ENCODE results near the gene PSMD13. TPM values are rescaled to one million over a fixed set of nuclear protein-coding genes. Genes with fewer than 3 reads are reported as not detected.

The PSMD13 gene
- polyA plus RNA-seq, 1 donor (not counting 4 experiments of a cell fraction or from before 2014, with no cell fraction given): 184 TPM

- no peaks in the 10 kb centered on the region for H4K20me1 ChIP-seq (ENCODE audit: control insufficient read depth, extremely low read depth, insufficient read depth, low read length)
- no peak overlapping the region for H3K4me2 ChIP-seq (ENCODE audit: control insufficient read depth, extremely low read depth, insufficient read depth, low read depth, low read length)
- no peaks in the 10 kb centered on the region for H3K4me1 ChIP-seq (ENCODE audit: control insufficient read depth, extremely low read depth, insufficient read depth, low read length)
- H3K9me1 ChIP-seq (ENCODE audit: control insufficient read depth, extremely low read depth, insufficient read depth, low read length): no peaks in the 10 kb centered on the region
- no peaks in the 10 kb centered on the region for H3K9me3 ChIP-seq (ENCODE audit: control insufficient read depth, low read depth, low read length)
- H3K36me3 ChIP-seq (ENCODE audit: control insufficient read depth in 2 of 2, extremely low read depth in 1 of 2, insufficient read depth in 2 of 2, low read length in 2 of 2): peaks cover 0 to 1% of the 10 kb centered on the region in 2 experiments
- no peaks in the 10 kb centered on the region for H3K79me2 ChIP-seq (ENCODE audit: control insufficient read depth, insufficient read depth, low read length)
- dilution Hi-C loops (cut with MboI; ENCODE audit: extremely low pct_ligation_motif_present, low sequenced_read_pairs): no loop called here
- no peak overlapping the region for H3K27ac ChIP-seq (ENCODE audit: control insufficient read depth, insufficient read depth, low read length)
- no peak for FAIRE-seq
- no peak overlapping the region for H2AFZ ChIP-seq (ENCODE audit: control insufficient read depth, low read length)
- H3K4me3 ChIP-seq (ENCODE audit: control insufficient read depth in 2 of 3, extremely low read depth in 1 of 3, insufficient read depth in 2 of 3, low read depth in 1 of 3, low read length in 3 of 3): no peak overlapping the region
- no peak for TF ChIP-seq EZH2 (IDR thresholded peaks at IDR 0.05; ENCODE audit: low read length)
- no peak for TF ChIP-seq CTCF (optimal IDR thresholded peaks at IDR 0.05 in 1 of 3, IDR thresholded peaks at IDR 0.05 in 1 of 3, conservative IDR thresholded peaks at IDR 0.05 in 1 of 3; ENCODE audit: extremely low read depth in 1 of 3, insufficient read depth in 2 of 3, low read length in 3 of 3)
- no peak overlapping the region for H3K9ac ChIP-seq (ENCODE audit: control insufficient read depth, extremely low read depth, insufficient read depth, low read length)
- no peaks in the 10 kb centered on the region for H3K27me3 ChIP-seq (ENCODE audit: control insufficient read depth, extremely low read depth, insufficient read depth, low read length)
- no peak for DNase-seq (ENCODE audit: low read depth, low spot score)
These were observed 39.7 kb upstream of the PSMD13 start for GRCh38 chr11:196786-197731.

- DNase-seq (ENCODE audit: low read depth, low spot score) (no peak), FAIRE-seq (no peak)
- H3K4me2 ChIP-seq (ENCODE audit: control insufficient read depth, extremely low read depth, insufficient read depth, low read depth, low read length): no peak overlapping the region
- H2AFZ ChIP-seq (ENCODE audit: control insufficient read depth, low read length): no peak overlapping the region
- no peaks in the 10 kb centered on the region for H3K9me3 ChIP-seq (ENCODE audit: control insufficient read depth, low read depth, low read length)
- H3K27me3 ChIP-seq (ENCODE audit: control insufficient read depth, extremely low read depth, insufficient read depth, low read length): no peaks in the 10 kb centered on the region
- no peak overlapping the region for H3K4me3 ChIP-seq (ENCODE audit: control insufficient read depth in 2 of 3, extremely low read depth in 1 of 3, insufficient read depth in 2 of 3, low read depth in 1 of 3, low read length in 3 of 3)
- TF ChIP-seq EZH2 (IDR thresholded peaks at IDR 0.05; ENCODE audit: low read length) (no peak), CTCF (optimal IDR thresholded peaks at IDR 0.05 in 1 of 3, IDR thresholded peaks at IDR 0.05 in 1 of 3, conservative IDR thresholded peaks at IDR 0.05 in 1 of 3; ENCODE audit: extremely low read depth in 1 of 3, insufficient read depth in 2 of 3, low read length in 3 of 3) (no peak)
- no peak overlapping the region for H3K9ac ChIP-seq (ENCODE audit: control insufficient read depth, extremely low read depth, insufficient read depth, low read length)
- dilution Hi-C loops (cut with MboI; ENCODE audit: extremely low pct_ligation_motif_present, low sequenced_read_pairs): no loop called here
- no peaks in the 10 kb centered on the region for H3K9me1 ChIP-seq (ENCODE audit: control insufficient read depth, extremely low read depth, insufficient read depth, low read length)
- H4K20me1 ChIP-seq (ENCODE audit: control insufficient read depth, extremely low read depth, insufficient read depth, low read length): no peaks in the 10 kb centered on the region
- peaks cover 0 to 1% of the 10 kb centered on the region in 2 experiments for H3K36me3 ChIP-seq (ENCODE audit: control insufficient read depth in 2 of 2, extremely low read depth in 1 of 2, insufficient read depth in 2 of 2, low read length in 2 of 2)
- no peaks in the 10 kb centered on the region for H3K79me2 ChIP-seq (ENCODE audit: control insufficient read depth, insufficient read depth, low read length)
- no peak overlapping the region for H3K27ac ChIP-seq (ENCODE audit: control insufficient read depth, insufficient read depth, low read length)
- H3K4me1 ChIP-seq (ENCODE audit: control insufficient read depth, extremely low read depth, insufficient read depth, low read length): no peaks in the 10 kb centered on the region
These were observed 39.0 kb upstream of the PSMD13 start for GRCh38 chr11:197741-198235.

Data from keratinocyte (primary cell).